ENCODE results near the gene ATXN10. TPM values are rescaled to one million over a fixed set of nuclear protein-coding genes. Genes with fewer than 3 reads are reported as not detected.
A peak's percentile ranks its signal among the peaks of the same experiment; 100 is the strongest.
"Not testable (repeated sequence)": the region's sequence is repeated elsewhere in the genome, so short reads cannot be mapped to it uniquely, and the experiment has no call there.

ATXN10 gene
- total RNA-seq, 1 donor: 63.3 TPM

GRCh38 chr22:45677063-45677462, 5.4 kb downstream of the ATXN10 start:
- no peak for DNase-seq (ENCODE audit: low read depth in 2 of 3, low spot score in 2 of 3)

- DNase-seq (ENCODE audit: low read depth in 2 of 3, low spot score in 2 of 3): no peak
Observed at GRCh38 chr22:45678961-45679912, 7.6 kb downstream of the ATXN10 start.

GRCh38 chr22:45680932-45681700, 9.5 kb downstream of the ATXN10 start:
- no peak for DNase-seq (ENCODE audit: low read depth in 2 of 3, low spot score in 2 of 3)

DNA sequence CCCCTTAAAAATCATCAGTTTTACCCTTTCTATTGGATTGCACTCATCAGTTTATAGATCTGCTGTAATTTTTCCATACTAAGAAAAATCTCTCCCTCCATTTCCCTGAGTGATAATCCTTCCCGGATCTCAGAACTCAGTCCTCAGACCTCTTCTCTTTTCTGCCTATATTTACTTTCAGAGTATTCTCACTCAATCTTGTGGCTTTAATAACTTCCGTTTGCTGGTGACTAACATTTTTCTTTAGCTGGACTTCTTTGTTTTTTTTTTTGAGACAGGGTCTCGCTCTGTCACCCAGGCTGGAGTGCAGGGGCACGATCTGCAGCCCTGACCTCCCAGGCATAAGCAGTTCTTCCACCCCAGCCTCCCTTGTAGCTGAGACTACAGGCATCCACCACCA, 10.4 kb downstream of the ATXN10 start:
- DNase-seq (ENCODE audit: low read depth in 2 of 3, low spot score in 2 of 3): no peak

GRCh38 chr22:45682773-45683172, 11.1 kb downstream of the ATXN10 start:
- not testable (repeated sequence) for DNase-seq (ENCODE audit: low read depth in 2 of 3, low spot score in 2 of 3)

DNA sequence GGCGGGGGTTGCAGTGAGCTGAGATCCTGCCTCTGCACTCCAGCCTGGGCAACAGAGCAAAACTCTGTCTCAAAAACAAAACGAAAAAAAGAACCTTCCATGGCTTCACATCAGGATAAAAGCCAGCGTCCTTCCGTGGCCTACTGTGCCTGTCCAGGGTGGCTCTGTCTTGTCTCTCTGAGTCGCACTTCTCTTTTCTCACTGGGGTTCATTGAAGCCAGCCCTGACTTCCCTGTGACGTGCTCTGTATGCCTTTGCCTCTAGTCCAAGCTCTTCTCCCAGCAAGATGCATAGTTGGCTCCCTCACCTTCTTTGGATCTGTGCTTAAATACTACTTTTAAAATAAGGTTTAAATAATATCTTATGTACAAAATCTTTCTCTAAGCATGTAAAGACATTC, 11.6 kb downstream of the ATXN10 start:
- no peak for DNase-seq (ENCODE audit: low read depth in 2 of 3, low spot score in 2 of 3)

DNA sequence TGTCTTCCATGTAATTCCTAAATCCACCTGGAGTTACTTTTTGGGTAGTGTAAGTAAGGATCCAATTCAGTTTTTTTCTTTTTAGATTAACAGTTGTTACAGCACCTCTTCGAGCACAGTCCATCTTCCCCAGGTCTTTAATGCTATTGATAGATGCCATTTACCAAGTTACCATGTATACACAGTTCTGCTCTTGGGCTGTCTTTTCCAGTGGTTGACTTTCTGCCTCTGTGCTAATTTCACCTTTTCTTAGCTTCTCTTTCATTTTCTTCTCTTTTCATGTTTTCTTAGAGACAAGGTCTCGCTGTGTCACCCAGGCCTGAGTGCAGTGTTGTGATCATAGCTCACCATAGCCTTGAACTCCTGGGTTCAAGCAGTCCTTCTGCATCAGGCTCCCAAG, 12.0 kb downstream of the ATXN10 start:
- DNase-seq (ENCODE audit: low read depth in 2 of 3, low spot score in 2 of 3): no peak

DNA sequence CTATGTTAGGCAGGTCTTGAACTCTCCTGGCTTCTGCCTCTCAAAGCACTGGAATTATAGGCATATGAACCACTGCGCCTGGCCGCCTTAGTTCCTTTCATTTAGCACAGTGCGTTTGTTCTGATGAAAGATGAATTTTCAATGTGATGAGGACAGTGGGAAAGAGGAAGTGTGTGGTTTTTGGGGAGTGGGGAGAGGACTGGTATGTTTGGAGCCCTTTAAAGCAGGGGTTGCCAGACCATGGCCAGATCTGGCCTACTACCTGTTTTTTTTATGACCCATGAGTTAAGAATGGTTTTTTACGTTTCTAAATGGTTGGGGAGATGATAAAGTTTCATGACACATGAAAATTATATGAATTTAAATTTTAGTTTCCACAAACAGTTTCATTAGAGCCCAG, 12.5 kb downstream of the ATXN10 start:
- peak in 2 of 3 donors; percentile 37 to 67 for DNase-seq (ENCODE audit: low read depth in 2 of 3, low spot score in 2 of 3)

DNA sequence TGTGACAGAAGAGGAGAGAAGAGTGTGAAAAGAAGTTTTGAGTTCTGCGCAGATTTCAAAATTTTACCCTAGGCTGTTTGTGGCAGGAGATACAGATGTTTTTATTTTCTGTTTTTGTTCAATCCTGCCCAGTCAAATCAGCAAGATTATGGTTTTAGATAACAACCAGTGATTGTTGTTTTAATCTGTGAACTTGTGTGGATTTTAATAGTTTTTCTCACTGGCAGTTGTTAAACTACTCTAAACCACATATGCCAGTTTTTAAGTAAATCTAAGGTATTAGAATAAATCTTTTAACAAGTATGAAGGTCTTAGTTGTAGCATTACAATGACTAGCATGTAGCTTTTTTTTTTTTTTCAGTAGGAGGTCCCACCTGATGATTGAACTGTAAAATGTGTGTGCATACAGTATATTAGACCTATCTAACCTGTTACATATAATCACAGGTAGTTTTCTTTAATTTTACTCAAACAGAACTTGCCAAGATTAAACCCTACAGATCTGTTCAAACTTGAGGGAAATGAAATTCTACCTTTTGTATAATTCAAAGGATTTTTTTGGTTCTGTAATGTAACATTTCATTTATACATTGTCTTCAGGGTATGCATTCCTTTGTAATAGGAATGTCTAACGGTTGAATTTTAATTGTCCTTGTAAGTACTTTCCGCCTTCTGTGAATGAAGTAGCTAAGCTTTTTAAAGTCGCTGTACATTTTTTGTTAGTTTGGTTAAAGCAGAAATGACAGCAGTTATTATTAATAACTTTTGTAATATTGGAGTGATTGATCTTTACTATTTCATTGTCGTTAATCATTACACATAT, 13.3 kb downstream of the ATXN10 start:
- DNase-seq (ENCODE audit: low read depth in 2 of 3, low spot score in 2 of 3): no peak

GRCh38 chr22:45686004-45686403, 14.4 kb downstream of the ATXN10 start:
- DNase-seq (ENCODE audit: low read depth in 2 of 3, low spot score in 2 of 3): no peak

- no peak for DNase-seq (ENCODE audit: low read depth in 2 of 3, low spot score in 2 of 3)
Observed at GRCh38 chr22:45686836-45687235, 15.2 kb downstream of the ATXN10 start.

DNA sequence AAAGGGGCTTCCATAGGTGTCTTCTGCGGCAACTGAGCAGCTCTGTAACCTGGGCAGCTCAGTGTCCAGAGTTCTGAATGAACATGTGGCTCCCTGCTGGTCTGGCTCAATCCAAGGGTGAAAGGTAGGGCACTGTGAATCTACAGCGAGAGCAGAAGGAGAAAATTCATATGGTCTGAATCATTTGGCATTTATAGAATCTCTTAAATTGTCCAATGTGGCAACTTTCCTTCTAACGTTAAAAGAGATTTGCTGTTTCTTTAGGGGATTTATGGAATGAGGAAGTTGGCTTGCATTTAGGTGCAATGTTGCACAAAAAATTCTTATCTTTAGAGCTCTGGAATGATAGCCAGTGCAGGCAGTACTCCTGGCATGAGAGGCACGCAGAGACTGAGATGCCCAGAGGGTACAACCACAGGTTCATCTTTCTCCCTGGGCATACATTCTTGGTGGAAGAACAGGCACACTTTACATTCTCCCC, 17.0 kb downstream of the ATXN10 start:
- DNase-seq (ENCODE audit: low read depth in 2 of 3, low spot score in 2 of 3): no peak

DNA sequence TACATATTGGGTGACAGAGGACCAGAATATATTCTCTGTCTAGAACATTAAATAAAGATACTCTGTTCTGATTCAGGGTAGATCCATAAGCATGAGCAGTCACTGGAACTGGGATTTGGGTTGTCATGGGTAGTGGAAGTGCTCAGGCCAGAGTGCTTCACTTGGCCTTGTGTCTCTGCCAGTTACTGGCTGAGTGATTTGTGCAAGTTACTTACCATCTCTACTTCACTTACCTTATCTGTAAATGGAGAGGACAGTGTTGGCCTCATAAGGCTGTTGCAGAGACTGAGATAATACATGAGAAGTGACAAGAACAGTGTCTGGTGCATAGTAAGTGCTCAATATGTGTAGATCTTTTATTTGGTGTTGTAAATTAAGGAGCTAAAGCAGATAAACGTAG, 17.6 kb downstream of the ATXN10 start:
- no peak for DNase-seq (ENCODE audit: low read depth in 2 of 3, low spot score in 2 of 3)

DNA sequence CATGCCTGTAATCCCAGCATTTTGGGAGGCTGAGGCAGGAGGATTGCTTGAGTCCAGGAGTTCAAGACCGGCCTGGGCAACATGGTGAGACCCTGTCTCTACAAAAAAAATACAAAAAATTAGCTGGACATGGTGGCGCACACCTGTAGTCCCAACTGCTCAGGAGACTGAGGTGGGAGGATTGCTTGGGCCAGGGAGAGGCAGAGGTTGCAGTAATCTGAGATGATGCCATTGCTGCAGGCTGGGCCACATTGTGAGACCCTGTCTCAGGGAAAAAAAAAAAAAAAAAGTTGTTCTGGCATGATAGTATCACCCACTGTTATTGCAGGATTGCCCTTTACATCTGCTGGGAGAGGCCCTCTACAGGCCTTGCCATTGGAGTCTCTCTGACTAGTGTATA, 18.4 kb downstream of the ATXN10 start:
- no peak for DNase-seq (ENCODE audit: low read depth in 2 of 3, low spot score in 2 of 3)

GRCh38 chr22:45692549-45692948, 20.9 kb downstream of the ATXN10 start:
- no peak for DNase-seq (ENCODE audit: low read depth in 2 of 3, low spot score in 2 of 3)

DNA sequence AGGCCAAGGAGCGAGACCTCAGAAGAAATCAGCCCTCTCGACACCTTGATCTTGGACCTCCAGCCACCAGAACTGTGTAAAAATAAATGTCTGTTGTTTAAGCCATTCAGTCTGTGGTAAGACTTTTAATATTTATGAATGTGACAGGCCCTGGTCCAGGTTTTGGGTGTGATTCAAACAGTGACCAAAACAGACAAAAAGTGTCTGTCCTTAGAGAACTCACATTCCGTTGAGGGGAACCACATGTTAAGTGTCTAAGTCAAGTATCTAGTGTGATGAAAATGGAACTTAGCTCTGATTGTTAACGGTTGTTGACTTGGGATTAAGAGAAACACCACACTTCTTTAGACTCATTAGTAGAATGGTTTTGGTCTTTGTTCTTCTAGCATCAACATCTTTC, 22.2 kb downstream of the ATXN10 start:
- no peak for DNase-seq (ENCODE audit: low read depth in 2 of 3, low spot score in 2 of 3)

DNA sequence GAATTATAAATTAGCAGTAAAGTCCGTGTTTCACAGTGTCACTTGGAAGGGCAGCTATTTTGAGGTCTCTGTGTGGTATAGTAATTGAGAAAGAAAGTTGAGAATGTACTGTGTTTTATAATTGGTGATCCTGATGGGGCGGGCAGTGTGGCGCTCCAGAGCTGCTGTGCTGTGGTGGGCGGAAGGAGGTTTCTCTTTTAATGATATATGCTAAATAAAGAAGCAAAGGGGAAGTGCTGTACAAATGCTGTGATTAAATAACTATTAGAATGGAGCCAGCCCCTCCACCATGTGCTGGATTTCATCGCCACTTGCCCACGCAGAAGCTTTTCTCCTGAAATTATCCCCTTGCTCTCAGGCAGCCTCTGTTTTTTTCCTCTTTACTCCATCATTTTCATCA, 24.6 kb downstream of the ATXN10 start:
- peak in 1 of 3 donors; percentile 7 for DNase-seq (ENCODE audit: low read depth in 2 of 3, low spot score in 2 of 3)

GRCh38 chr22:45698094-45698493, 26.5 kb downstream of the ATXN10 start:
- no peak for DNase-seq (ENCODE audit: low read depth in 2 of 3, low spot score in 2 of 3)

DNA sequence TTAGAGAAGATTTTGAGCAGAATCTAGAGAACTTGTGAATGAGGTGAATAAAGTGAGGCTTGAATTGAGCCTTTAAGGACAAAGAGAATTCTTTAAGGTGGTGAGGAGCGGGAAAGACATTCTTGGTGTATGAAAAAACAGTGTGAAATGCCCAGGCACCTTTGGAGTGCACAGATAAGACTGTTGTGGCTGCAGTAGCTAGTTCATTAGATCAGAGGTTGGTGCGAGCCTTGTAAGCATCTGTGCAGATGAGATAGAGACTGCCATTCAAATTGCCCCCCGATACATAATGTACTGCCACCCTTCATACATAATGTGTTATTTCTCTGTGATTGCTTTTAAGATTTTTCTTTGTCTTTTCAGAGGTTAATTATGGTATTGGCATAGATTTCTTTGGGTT, 31.3 kb downstream of the ATXN10 start:
- no peak for DNase-seq (ENCODE audit: low read depth in 2 of 3, low spot score in 2 of 3)

DNA sequence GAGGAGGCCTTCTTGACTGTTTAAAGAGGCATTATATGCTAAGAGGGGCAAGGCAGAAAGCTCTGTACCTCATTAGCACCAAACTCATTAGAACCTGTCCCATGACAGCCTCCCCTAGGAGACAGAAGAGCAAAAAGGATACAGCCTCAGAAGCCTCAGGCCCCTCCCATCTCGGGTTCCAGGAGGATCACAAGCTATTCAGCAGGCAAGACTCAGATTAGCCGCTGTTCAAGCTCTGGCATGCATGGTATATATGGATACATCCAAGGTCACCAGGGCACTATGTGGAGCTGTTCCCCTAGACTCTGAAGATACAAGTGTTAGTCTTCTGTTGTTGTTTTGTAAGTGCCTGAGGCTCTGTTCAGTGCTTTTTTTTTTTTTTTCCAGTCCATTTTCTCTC, 32.1 kb downstream of the ATXN10 start:
- DNase-seq (ENCODE audit: low read depth in 2 of 3, low spot score in 2 of 3): no peak

- DNase-seq (ENCODE audit: low read depth in 2 of 3, low spot score in 2 of 3): no peak
Observed at GRCh38 chr22:45704648-45705047, 33.0 kb downstream of the ATXN10 start.

Data from hematopoietic multipotent progenitor cell (in vitro differentiated cells).